Stimulated activated CD4-positive, alpha-beta T cell treated with anti-CD3 and anti-CD28 coated beads, Interleukin-4, amount 100 ng/mL, for 24 hours (primary cell): ENCODE data around the gene MYLK2.

Experiments used
- DNase-seq: peaks from one replicate; pipeline ENCODE4 v3.0.0-alpha.2; 2020

MYLK2 gene

DNA sequence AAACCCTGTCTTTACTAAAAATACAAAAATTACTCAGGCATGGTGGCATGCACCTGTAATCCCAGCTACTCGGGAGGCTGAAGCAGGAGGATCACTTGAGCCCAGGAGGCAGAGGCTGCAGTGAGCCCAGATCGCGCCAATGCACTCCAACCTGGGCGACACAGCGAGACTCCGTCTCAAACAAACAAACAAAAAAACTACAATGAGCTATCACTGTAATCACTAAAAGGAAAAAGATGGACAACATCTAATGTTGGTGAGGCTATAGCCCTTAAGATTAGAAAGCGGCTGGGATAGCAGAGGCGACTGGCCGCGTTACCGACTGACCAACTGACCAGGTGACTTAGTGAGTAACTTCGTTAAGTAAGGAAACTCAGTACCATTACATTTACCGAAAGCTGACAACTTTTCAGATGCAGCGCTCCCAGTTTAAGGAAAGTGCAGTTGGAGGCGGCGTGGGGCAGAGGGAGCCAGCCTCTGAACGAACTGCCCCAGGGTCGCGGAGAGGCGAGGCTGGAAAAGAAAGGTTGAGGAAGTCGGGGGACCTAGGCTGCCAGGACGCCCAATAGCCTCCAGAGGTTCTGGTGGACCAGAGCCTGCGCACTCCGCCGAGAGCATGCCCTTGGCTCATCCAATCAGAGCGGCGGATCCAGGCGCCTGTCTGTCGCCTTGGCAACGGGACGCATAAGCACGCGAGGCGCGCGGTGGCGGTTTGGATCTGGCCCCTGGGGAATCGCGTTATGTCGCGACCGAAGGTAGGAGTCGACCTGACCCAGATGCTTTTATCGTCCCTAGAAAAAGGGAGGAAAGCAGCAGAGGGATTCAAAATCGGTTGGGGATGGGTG, 60.2 kb downstream of the MYLK2 start:
- DNase-seq: peak; percentile 86

DNA sequence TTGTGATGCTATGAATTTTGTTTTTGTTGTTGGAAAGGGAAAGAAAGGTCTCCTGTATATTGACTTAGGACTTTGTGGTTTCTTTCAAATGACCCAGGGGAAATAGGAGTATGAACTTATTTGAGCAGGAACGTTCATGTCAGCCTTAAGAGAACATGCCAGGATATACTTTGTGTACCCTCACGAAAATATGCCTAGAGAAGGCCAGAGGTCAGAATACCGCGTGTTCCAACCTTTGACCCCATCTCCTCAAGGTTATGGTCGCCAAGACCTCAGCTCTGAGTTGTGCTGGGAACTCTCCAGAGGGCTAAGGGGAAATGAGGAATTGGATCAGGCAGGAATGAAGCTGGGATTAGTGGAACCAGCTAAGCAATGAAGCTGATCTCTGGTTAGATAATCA, 62.8 kb downstream of the MYLK2 start:
- no peak for DNase-seq

DNA sequence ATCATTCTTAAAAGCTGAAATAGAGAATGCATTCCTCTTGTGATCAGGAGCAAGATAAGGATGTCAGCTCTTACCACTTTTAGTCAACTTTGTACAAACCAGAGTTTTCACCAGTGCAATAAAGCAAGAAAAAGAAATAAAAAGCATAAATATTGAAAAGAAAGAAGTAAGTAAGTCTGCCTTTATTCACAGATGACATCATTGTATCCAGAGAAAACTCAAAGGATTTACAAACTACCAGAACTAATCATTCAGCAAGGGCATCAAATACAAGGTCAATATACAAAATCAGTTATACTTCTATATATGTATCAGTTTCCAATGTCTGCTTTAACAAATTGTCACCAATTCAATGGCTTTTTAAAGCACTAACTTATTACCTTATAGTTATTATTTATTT, 64.7 kb downstream of the MYLK2 start:
- no peak for DNase-seq
